Gastrocnemius medialis (tissue), 4 donors: ENCODE measurements around the gene RNF112.

Source experiments
- CTCF ChIP-seq, 5 experiments: fragments of 450-650 bp in 3 of 5; fragments of 200-600 bp in 2 of 5; sonication (generic) in 2 of 5; IDR thresholded peaks in 4 of 5; conservative IDR thresholded peaks in 1 of 5; 1 replicate in 4 of 5; 2 replicates in 1 of 5; pipeline ENCODE4 v1.5.1; 2016 to 2019; ENCODE audit warnings: antibody characterized with exemption in 5 of 5, mild to moderate bottlenecking in 3 of 5, moderate library complexity in 3 of 5
- POLR2A ChIP-seq, 2 donors: fragments of 450-650 bp; IDR thresholded peaks; one replicate each; pipeline ENCODE4 v1.6.1; 2017; ENCODE audit warnings: antibody characterized with exemption in 2 of 2, mild to moderate bottlenecking in 2 of 2, moderate library complexity in 2 of 2

DNA sequence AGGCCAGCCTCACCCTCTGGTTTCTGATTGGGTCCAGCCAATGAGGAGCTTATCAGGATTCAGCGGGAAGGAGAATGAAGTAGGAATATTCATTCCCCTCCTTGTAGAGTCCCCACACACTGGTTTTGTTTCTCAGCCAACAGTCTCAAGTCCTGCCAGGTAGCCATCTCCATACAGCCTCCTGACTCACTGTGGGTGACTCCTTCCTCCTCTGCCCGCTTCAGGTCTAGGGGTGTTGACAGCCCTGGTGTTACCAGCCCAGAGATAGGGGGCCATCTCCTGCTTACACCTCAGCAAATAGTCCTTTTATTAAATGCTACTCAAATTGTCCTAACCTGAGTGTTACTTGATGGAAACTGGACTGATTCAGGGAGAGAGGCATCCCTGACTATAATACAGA, 20.1 kb upstream of the RNF112 start:
- no peak for TF ChIP-seq POLR2A (IDR thresholded peaks at IDR 0.05)
- TF ChIP-seq CTCF (IDR thresholded peaks at IDR 0.05 in 4 of 5, conservative IDR thresholded peaks at IDR 0.05 in 1 of 5), result no peak
